ENCODE results near the gene VAV2.

Gene VAV2

DNA sequence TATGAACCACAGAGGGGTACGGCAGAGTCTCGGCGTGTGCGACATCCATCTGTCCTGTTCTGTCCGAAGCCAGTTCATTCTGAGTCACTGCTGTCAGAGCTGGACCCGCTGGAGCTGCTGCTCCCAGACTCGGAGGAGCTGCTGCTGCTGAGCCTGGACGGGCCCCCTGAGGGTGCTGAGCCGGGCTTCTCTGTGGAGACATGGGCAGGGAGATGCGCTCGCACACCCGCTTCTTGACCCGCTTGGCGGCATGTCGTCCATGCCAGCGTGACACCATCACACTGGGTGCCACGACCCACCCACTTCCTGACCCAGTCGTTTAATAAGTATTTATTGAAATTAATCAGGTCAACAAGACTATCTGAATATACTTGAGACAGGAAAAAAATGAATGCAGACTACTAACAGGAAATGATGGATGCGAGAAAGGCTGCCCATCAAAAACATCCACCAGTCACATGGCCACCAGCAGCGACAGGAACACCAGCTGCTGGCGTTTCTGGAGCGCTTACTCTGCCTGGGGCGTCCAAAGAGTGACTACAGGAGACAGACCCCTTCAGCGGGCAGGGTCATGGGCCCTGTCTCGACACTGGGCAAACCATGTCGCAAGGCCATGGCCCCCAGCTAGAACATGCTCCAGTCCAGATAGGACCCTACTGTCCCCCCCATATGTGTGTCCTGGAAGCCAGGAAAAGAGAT, 41.5 kb upstream of the VAV2 start:
- no peak overlapping the region for H3K4me3 ChIP-seq (ENCODE audit: low read length)
- no peaks in the 10 kb centered on the region for H3K9me3 ChIP-seq (ENCODE audit: insufficient read depth, low read depth, low read length)
- no peaks in the 10 kb centered on the region for H3K27me3 ChIP-seq (ENCODE audit: insufficient read depth, low read length)
- no peak overlapping the region for H3K9ac ChIP-seq (ENCODE audit: low read depth, low read length)
- H3K36me3 ChIP-seq (ENCODE audit: insufficient read depth, low read depth, low read length) = peaks cover 85% of the 10 kb centered on the region
- no peak overlapping the region for H3K27ac ChIP-seq (ENCODE audit: low read length)
- H3K4me1 ChIP-seq (ENCODE audit: insufficient read depth, low read length) = no peaks in the 10 kb centered on the region

DNA sequence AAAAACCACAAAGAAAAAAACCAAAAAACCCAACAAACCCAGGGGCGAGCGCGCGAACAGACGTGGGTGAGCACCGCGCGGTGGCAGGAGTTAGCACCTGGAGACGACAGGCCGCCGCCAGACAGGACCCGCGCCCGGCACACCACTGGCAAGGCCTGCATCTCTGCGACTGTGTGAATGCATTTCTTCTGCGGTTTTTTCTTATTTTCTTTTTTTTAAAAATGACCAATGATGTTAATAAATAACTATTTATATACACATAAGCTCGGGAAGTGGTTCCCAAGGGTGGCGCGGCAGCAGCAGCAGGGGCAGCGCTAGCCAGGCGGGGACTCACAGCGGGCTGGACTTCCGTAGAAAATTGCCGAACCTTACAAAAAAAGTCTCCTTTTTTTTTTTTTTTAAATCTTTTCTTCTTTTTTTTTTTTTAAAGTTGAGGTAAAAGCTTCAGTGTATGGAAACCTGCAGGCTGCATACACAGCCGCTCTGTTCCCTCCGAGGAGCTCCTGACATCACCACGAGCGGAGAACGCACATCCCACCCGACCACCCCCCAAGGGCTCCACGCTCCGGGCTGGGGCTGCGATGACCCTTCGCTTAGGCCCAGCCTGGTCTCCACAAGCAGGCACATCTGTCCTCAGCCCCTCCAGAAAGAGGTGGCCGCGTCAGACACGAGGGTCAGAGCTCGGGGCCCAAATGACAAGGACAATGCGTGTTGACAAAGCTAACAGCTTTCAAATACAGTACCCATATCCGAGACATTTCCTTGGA, 40.5 kb upstream of the VAV2 start:
- no peak overlapping the region for H3K27ac ChIP-seq (ENCODE audit: low read length)
- peaks cover 75% of the 10 kb centered on the region for H3K36me3 ChIP-seq (ENCODE audit: insufficient read depth, low read depth, low read length)
- no peaks in the 10 kb centered on the region for H3K27me3 ChIP-seq (ENCODE audit: insufficient read depth, low read length)

GRCh38 chr9:134031783-134032182, 39.7 kb upstream of the VAV2 start:
- no peak overlapping the region for H3K9ac ChIP-seq (ENCODE audit: low read depth, low read length)

More for the DNA sequence above, 40.5 kb upstream of the VAV2 start:
- H3K4me1 ChIP-seq (ENCODE audit: insufficient read depth, low read length) = no peaks in the 10 kb centered on the region
- no peak overlapping the region for H3K9ac ChIP-seq (ENCODE audit: low read depth, low read length)
- no peaks in the 10 kb centered on the region for H3K9me3 ChIP-seq (ENCODE audit: insufficient read depth, low read depth, low read length)
- no peak overlapping the region for H3K4me3 ChIP-seq (ENCODE audit: low read length)

GRCh38 chr9:134030821-134031470, 38.8 kb upstream of the VAV2 start:
- no peaks in the 10 kb centered on the region for H3K9me3 ChIP-seq (ENCODE audit: insufficient read depth, low read depth, low read length)
- peaks cover 63% of the 10 kb centered on the region for H3K36me3 ChIP-seq (ENCODE audit: insufficient read depth, low read depth, low read length)
- no peak overlapping the region for H3K4me3 ChIP-seq (ENCODE audit: low read length)
- no peak overlapping the region for H3K27ac ChIP-seq (ENCODE audit: low read length)
- H3K27me3 ChIP-seq (ENCODE audit: insufficient read depth, low read length) = no peaks in the 10 kb centered on the region
- H3K4me1 ChIP-seq (ENCODE audit: insufficient read depth, low read length) = no peaks in the 10 kb centered on the region
- H3K9ac ChIP-seq (ENCODE audit: low read depth, low read length) = no peak overlapping the region

More at GRCh38 chr9:134031783-134032182, 39.7 kb upstream of the VAV2 start:
- Histone ChIP-seq H3K9me3 (ENCODE audit: insufficient read depth, low read depth, low read length) (no peaks in the 10 kb centered on the region), H3K27ac (ENCODE audit: low read length) (no peak overlapping the region), H3K4me3 (ENCODE audit: low read length) (no peak overlapping the region), H3K27me3 (ENCODE audit: insufficient read depth, low read length) (no peaks in the 10 kb centered on the region), H3K36me3 (ENCODE audit: insufficient read depth, low read depth, low read length) (peaks cover 71% of the 10 kb centered on the region), H3K4me1 (ENCODE audit: insufficient read depth, low read length) (no peaks in the 10 kb centered on the region)

DNA sequence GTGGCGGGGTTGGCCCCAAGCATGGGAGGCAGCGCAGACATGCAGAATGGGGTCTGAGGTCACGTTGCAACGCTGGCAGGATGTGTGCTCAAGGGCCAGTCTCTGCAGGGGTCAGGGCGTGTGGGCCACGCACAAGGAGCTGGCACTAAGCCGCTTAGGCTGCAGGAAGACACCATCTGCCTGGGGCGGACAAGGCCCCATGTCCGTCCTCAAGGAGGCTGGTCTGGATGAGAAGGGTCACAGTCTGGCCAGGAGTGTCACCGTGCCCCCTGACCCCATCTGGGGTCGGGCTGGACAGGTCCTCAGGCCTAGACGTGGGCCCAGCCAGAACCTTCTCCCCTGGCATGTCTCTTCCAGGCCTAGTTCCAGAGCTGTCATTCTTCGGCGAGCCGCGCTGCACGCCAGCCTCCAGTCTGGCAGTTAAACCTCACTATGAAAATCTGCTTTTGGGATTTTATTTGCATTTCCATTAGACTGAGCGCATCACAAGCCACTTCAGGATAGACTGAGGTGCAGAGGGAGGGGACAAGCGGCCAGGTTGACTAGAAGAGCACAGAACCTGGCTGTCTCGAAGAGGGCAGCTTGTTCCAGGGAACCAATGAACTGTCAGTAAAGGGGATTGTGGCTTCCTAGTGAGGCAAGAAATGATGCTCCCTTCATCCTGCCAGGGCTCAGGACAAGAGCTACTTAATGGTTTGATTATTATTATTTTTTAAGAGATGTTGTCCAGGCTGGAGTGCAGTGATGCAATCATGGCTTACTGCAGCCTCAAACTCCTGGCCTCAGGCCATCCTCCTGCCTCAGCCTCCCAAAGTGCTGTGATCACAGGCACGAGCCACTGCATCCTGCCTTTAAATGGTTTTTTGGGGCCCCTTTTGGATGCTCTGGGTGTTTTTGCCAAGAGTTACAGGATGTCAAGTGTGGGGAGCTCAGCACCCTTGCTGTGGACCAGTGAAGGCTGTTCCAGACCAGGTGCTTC, 37.4 kb upstream of the VAV2 start:
- H3K36me3 ChIP-seq (ENCODE audit: insufficient read depth, low read depth, low read length) = peaks cover 49% of the 10 kb centered on the region
- H3K9ac ChIP-seq (ENCODE audit: low read depth, low read length) = no peak overlapping the region
- no peaks in the 10 kb centered on the region for H3K4me1 ChIP-seq (ENCODE audit: insufficient read depth, low read length)
- no peaks in the 10 kb centered on the region for H3K27me3 ChIP-seq (ENCODE audit: insufficient read depth, low read length)
- no peak overlapping the region for H3K4me3 ChIP-seq (ENCODE audit: low read length)
- H3K27ac ChIP-seq (ENCODE audit: low read length) = no peak overlapping the region
- no peaks in the 10 kb centered on the region for H3K9me3 ChIP-seq (ENCODE audit: insufficient read depth, low read depth, low read length)

DNA sequence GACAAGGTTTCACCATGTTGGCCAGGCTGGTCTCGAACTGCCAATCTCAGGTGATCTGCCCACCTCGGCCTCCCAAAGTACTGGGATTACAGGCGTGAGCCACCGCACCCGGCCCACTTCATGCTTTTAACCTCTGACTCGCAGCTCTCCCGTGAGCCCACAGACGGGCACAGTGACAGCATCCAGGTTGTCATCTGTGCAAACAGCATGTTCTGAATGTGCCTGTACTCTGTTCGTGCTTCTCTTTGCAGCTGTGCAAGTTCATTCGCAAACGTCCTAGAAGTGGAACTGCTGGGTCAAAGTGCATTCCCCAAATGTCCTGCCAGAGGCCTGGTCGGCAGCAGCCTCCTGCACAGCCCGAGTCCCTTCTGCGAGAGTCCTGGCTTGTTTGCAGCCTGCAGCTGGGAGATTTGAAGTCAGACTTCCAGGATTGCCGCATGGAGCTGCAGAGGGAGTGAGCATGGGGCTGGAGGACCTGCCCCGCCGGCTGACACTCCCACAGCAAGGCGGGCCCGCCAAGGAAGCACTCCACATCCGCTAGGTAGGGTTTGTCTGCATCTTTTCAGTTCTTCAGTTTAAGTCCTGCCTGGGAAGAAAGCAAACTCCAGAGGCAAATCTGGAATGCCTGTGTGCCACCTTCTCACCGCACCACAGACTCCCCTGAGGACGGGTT, 36.6 kb upstream of the VAV2 start:
- H3K27me3 ChIP-seq (ENCODE audit: insufficient read depth, low read length) = no peaks in the 10 kb centered on the region
- no peaks in the 10 kb centered on the region for H3K9me3 ChIP-seq (ENCODE audit: insufficient read depth, low read depth, low read length)
- no peak overlapping the region for H3K4me3 ChIP-seq (ENCODE audit: low read length)
- H3K4me1 ChIP-seq (ENCODE audit: insufficient read depth, low read length) = no peaks in the 10 kb centered on the region
- H3K36me3 ChIP-seq (ENCODE audit: insufficient read depth, low read depth, low read length) = peaks cover 41% of the 10 kb centered on the region
- no peak overlapping the region for H3K9ac ChIP-seq (ENCODE audit: low read depth, low read length)
- H3K27ac ChIP-seq (ENCODE audit: low read length) = no peak overlapping the region

- no peak overlapping the region for H3K27ac ChIP-seq (ENCODE audit: low read length)
- H3K9ac ChIP-seq (ENCODE audit: low read depth, low read length) = no peak overlapping the region
- H3K27me3 ChIP-seq (ENCODE audit: insufficient read depth, low read length) = no peaks in the 10 kb centered on the region
- peaks cover 34% of the 10 kb centered on the region for H3K36me3 ChIP-seq (ENCODE audit: insufficient read depth, low read depth, low read length)
- H3K9me3 ChIP-seq (ENCODE audit: insufficient read depth, low read depth, low read length) = no peaks in the 10 kb centered on the region
- H3K4me3 ChIP-seq (ENCODE audit: low read length) = no peak overlapping the region
- H3K4me1 ChIP-seq (ENCODE audit: insufficient read depth, low read length) = no peaks in the 10 kb centered on the region
Observed at GRCh38 chr9:134028076-134028475, 36.0 kb upstream of the VAV2 start.

GRCh38 chr9:134027561-134027960, 35.4 kb upstream of the VAV2 start:
- Histone ChIP-seq H3K4me1 (ENCODE audit: insufficient read depth, low read length) (no peaks in the 10 kb centered on the region), H3K4me3 (ENCODE audit: low read length) (no peak overlapping the region), H3K9ac (ENCODE audit: low read depth, low read length) (no peak overlapping the region)

DNA sequence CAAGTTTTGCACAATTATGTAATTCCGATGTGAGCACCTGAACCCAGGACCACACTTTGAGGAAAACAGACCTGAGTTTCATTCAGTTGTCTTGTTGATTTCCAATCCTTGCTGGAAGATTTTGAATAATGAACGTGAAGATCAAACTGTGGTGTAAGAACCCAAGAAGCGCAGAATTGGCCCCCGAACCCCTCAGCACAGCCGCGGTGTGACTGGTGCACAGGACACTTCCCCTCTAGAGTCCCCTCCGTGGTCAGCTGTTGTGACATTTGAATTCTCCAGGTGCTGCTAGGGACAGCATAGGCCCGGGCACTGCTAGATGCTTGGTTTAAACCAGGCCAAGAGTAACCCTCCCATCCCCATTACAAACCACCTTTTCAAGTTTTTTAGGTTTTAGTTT, 34.9 kb upstream of the VAV2 start:
- Histone ChIP-seq H3K4me1 (ENCODE audit: insufficient read depth, low read length) (no peaks in the 10 kb centered on the region), H3K9me3 (ENCODE audit: insufficient read depth, low read depth, low read length) (no peaks in the 10 kb centered on the region), H3K9ac (ENCODE audit: low read depth, low read length) (no peak overlapping the region), H3K27ac (ENCODE audit: low read length) (no peak overlapping the region), H3K27me3 (ENCODE audit: insufficient read depth, low read length) (no peaks in the 10 kb centered on the region), H3K4me3 (ENCODE audit: low read length) (no peak overlapping the region), H3K36me3 (ENCODE audit: insufficient read depth, low read depth, low read length) (peaks cover 25% of the 10 kb centered on the region)

More at GRCh38 chr9:134027561-134027960, 35.4 kb upstream of the VAV2 start:
- Histone ChIP-seq H3K27ac (ENCODE audit: low read length) (no peak overlapping the region), H3K9me3 (ENCODE audit: insufficient read depth, low read depth, low read length) (no peaks in the 10 kb centered on the region), H3K27me3 (ENCODE audit: insufficient read depth, low read length) (no peaks in the 10 kb centered on the region), H3K36me3 (ENCODE audit: insufficient read depth, low read depth, low read length) (peaks cover 30% of the 10 kb centered on the region)

DNA sequence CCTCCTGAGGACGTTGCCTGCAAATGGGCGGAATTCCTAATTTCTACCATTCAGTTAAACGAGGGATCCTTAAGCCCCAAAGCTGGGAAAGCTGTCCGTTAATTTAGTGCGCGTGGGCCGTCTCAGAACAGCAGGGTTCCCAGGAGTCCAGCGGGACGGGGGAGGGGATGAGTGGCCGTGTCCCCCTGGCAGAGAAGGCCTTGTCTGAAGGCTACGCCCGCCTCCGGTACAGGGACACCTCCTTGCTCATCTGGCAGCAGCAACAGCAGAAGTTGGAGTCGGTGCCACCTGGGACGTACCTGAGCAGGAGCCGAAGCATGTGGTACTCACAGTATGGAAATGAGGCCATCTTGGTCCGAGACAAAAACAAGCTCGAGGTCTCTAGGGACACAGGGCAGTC, 34.5 kb upstream of the VAV2 start:
- Histone ChIP-seq H3K36me3 (ENCODE audit: insufficient read depth, low read depth, low read length) (peaks cover 21% of the 10 kb centered on the region), H3K27me3 (ENCODE audit: insufficient read depth, low read length) (no peaks in the 10 kb centered on the region), H3K4me1 (ENCODE audit: insufficient read depth, low read length) (no peaks in the 10 kb centered on the region), H3K9me3 (ENCODE audit: insufficient read depth, low read depth, low read length) (no peaks in the 10 kb centered on the region), H3K9ac (ENCODE audit: low read depth, low read length) (no peak overlapping the region), H3K4me3 (ENCODE audit: low read length) (peak overlapping the region; percentile 84; the same call in 1 of the 2 replicates), H3K27ac (ENCODE audit: low read length) (no peak overlapping the region)
